Measurements from ENCODE around the gene GDA. TPM values are rescaled to one million over a fixed set of nuclear protein-coding genes. Genes with fewer than 3 reads are reported as not detected.

Gene GDA
- total and polyA plus RNA-seq, 2 of the 4 experiments (the other 2 are of a cell fraction), result not detected

DNA sequence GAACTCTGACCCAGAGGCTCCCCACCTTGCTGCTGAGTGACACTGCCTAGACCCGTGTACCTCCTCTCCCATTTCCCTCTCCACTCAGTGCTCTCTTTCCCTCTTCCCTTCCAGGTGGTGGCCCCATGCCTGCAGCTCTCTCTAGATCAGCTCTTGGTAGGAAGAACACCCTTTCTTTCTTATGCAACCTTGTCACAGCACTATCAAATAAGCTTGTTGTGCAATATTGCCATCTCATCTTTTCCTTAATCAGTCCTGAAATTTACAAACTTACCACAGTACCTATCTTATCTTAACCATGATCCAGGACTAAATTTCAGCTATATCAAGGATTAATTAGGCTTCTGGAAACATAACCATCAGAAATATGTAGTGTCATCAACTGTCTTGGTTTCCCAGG, 127.2 kb downstream of the GDA start:
- H3K14ac ChIP-seq (replicated peaks; ENCODE audit: low read depth, low read length), result no peak overlapping the region
- no peak overlapping the region for H3K18ac ChIP-seq (ENCODE audit: low read depth, low read length)
- H2AK5ac ChIP-seq (ENCODE audit: low read depth, low read length), result no peak overlapping the region
- no peak overlapping the region for H3K23ac ChIP-seq (ENCODE audit: low read depth, low read length)
- no peak overlapping the region for H2BK120ac ChIP-seq (ENCODE audit: low read depth, low read length)
- no peak for DNase-seq
- H2AFZ ChIP-seq (replicated peaks; ENCODE audit: low read length, poor library complexity), result no peak overlapping the region
- H3K9ac ChIP-seq (ENCODE audit: low read depth, low read length), result no peak overlapping the region
- no peak overlapping the region for H4K8ac ChIP-seq (ENCODE audit: low read depth in 2 of 2, low read length in 2 of 2)
- H3K36me3 ChIP-seq (ENCODE audit: control insufficient read depth, insufficient read depth, low read length), result no peaks in the 10 kb centered on the region
- H3K4me3 ChIP-seq (ENCODE audit: insufficient read depth, low read depth, low read length), result no peak overlapping the region
- BruUV-seq (replicated peaks), result no TSS peak
- H3K4me2 ChIP-seq (ENCODE audit: low read depth, low read length), result no peak overlapping the region
- no peak overlapping the region for H2AK9ac ChIP-seq (replicated peaks; ENCODE audit: low read depth, low read length, poor library complexity)
- no peak overlapping the region for H2BK15ac ChIP-seq (ENCODE audit: low read depth, low read length)
- H3K56ac ChIP-seq (ENCODE audit: extremely low read depth, insufficient read depth, low read length), result no peak overlapping the region
- ChIA-PET CTCF (interaction anchor here (1.0 to 1.5 kb wide), 3 partner anchors 11 to 546 kb away, joined by 3 to 6 read pairs (median 5); no protein-coding TSS in a partner anchor), POLR2A (ENCODE audit: unreplicated experiment) (no interaction called here)
- H4K91ac ChIP-seq (ENCODE audit: insufficient read depth, low read depth, low read length), result no peak overlapping the region
- in situ Hi-C loops (cut with MboI; ENCODE audit: low sequenced_read_pairs), result no loop called here
- no peak for ATAC-seq (ENCODE audit: low read depth)
- no peaks in the 10 kb centered on the region for H3K79me1 ChIP-seq (ENCODE audit: low read depth in 1 of 2, low read length in 2 of 2)
- H3K9me1 ChIP-seq (ENCODE audit: insufficient read depth, low read length), result no peaks in the 10 kb centered on the region
- TF ChIP-seq ELK1 (IDR thresholded peaks at IDR 0.05; ENCODE audit: borderline replicate concordance, low read depth, low read length), result no peak
- peak; percentile 51; the same call in 1 of the 2 replicates for TF ChIP-seq CEBPB (IDR thresholded peaks at IDR 0.05; ENCODE audit: low read depth, low read length)
- H3K9me3 ChIP-seq (ENCODE audit: control insufficient read depth, insufficient read depth, low read length), result no peaks in the 10 kb centered on the region
- H3K27ac ChIP-seq (ENCODE audit: insufficient read depth, low read length), result no peak overlapping the region
- dilution Hi-C loops (cut with HindIII; ENCODE audit: low sequenced_read_pairs, unreplicated experiment), result no loop called here
- H2BK20ac ChIP-seq (ENCODE audit: low read depth, low read length), result no peak overlapping the region
- H4K5ac ChIP-seq (ENCODE audit: low read depth, low read length), result no peak overlapping the region
- no peaks in the 10 kb centered on the region for H3K4me1 ChIP-seq (ENCODE audit: control insufficient read depth, insufficient read depth, low read length)
- 44% methylated on average over 1 of the region's 1 CpG; no CpG with 5 or more reads in 1 of the 2 experiments for WGBS, 2 experiments (ENCODE audit: extremely low coverage in 2 of 2, insufficient read length in 1 of 2)
- no peak overlapping the region for H3K4ac ChIP-seq (ENCODE audit: low read depth, low read length)
- intact Hi-C loops (cut with micrococcal nuclease), result no loop called here
- H2BK5ac ChIP-seq (ENCODE audit: low read depth, low read length, poor library complexity, severe bottlenecking), result no peak overlapping the region
- H3K27me3 ChIP-seq (ENCODE audit: control insufficient read depth, insufficient read depth, low read length), result peaks cover 12% of the 10 kb centered on the region
- H4K20me1 ChIP-seq (ENCODE audit: insufficient read depth, low read length), result no peaks in the 10 kb centered on the region
